H9 (cell line): ENCODE measurements around the gene TUG1. TPM values are rescaled to one million over a fixed set of nuclear protein-coding genes. Genes with fewer than 3 reads are reported as not detected.

Source experiments
- DNase-seq: peaks from one replicate; pipeline ENCODE4 v3.0.0-alpha.2; 2017
- H2AFZ ChIP-seq: one replicate; pipeline ENCODE4 v1.6.1; 2013; ENCODE audit warnings: mild to moderate bottlenecking, low read length, control low read depth, moderate library complexity
- H2AK5ac ChIP-seq: 2 replicates; pipeline ENCODE4 v1.6.1; 2013; ENCODE audit warnings: low read length, control low read depth, mixed read lengths; ENCODE audit not compliant: insufficient read length
- H2BK120ac ChIP-seq: one replicate; pipeline ENCODE4 v1.6.1; 2013; ENCODE audit warnings: low read depth, mild to moderate bottlenecking, low read length, control low read depth, inconsistent platforms; ENCODE audit not compliant: poor library complexity, severe bottlenecking
- H2BK12ac ChIP-seq: 2 replicates; pipeline ENCODE4 v1.6.1; 2013; ENCODE audit warnings: low read length, control low read depth, mixed read lengths, low read depth; ENCODE audit not compliant: insufficient read length
- H2BK15ac ChIP-seq: 2 replicates; pipeline ENCODE4 v1.6.1; 2013; ENCODE audit warnings: low read depth, low read length, control low read depth
- H2BK20ac ChIP-seq: one replicate; pipeline ENCODE4 v1.6.1; 2013; ENCODE audit warnings: low read depth, mild to moderate bottlenecking, low read length, control low read depth, inconsistent platforms; ENCODE audit not compliant: poor library complexity, severe bottlenecking
- H2BK5ac ChIP-seq: 2 replicates; pipeline ENCODE4 v1.6.1; 2013; ENCODE audit warnings: low read length, control low read depth, mixed read lengths; ENCODE audit not compliant: insufficient read length
- H3K14ac ChIP-seq: 2 replicates; pipeline ENCODE4 v1.6.1; 2013; ENCODE audit warnings: low read length, control low read depth; ENCODE audit not compliant: insufficient read depth
- H3K18ac ChIP-seq: 2 replicates; pipeline ENCODE4 v1.6.1; 2013; ENCODE audit warnings: low read depth, mild to moderate bottlenecking, mixed read lengths, low read length, control low read depth; ENCODE audit not compliant: insufficient read length
- H3K23ac ChIP-seq: 2 replicates; pipeline ENCODE4 v1.6.1; 2013; ENCODE audit warnings: low read length, control low read depth, mixed read lengths, low read depth; ENCODE audit not compliant: insufficient read length
- H3K23me2 ChIP-seq: 2 replicates; pipeline ENCODE4 v1.6.1; 2013; ENCODE audit warnings: low read depth, mild to moderate bottlenecking, mixed read lengths, low read length, control low read depth; ENCODE audit not compliant: insufficient read length, poor library complexity, severe bottlenecking
- H3K27ac ChIP-seq: 2 replicates; pipeline ENCODE4 v1.5.1; 2013; ENCODE audit warnings: low read length, control low read depth, mixed read lengths, low read depth; ENCODE audit not compliant: insufficient read length
- H3K27me3 ChIP-seq: 2 replicates; pipeline ENCODE4 v1.6.1; 2013; ENCODE audit warnings: low read length, control low read depth, inconsistent platforms; ENCODE audit not compliant: insufficient read depth
- H3K4ac ChIP-seq: 2 replicates; pipeline ENCODE4 v1.6.1; 2013; ENCODE audit warnings: low read depth, mild to moderate bottlenecking, control low read depth, inconsistent platforms, low read length, moderate library complexity
- H3K4me1 ChIP-seq: 2 replicates; pipeline ENCODE4 v1.6.1; 2013; ENCODE audit warnings: low read length, control low read depth, inconsistent platforms; ENCODE audit not compliant: insufficient read depth
- H3K4me2 ChIP-seq: 2 replicates; pipeline ENCODE4 v1.6.1; 2013; ENCODE audit warnings: low read length, control low read depth, mixed read lengths; ENCODE audit not compliant: insufficient read length, insufficient read depth
- H3K56ac ChIP-seq: 2 replicates; pipeline ENCODE4 v1.6.1; 2013; ENCODE audit warnings: low read depth, mild to moderate bottlenecking, mixed read lengths, low read length, control low read depth; ENCODE audit not compliant: insufficient read length
- H3K79me1 ChIP-seq: 2 replicates; pipeline ENCODE4 v1.6.1; 2013; ENCODE audit warnings: low read depth, mild to moderate bottlenecking, moderate library complexity, low read length, control low read depth, inconsistent platforms; ENCODE audit not compliant: insufficient read depth, poor library complexity, severe bottlenecking
- H3K79me2 ChIP-seq: 2 replicates; pipeline ENCODE4 v1.6.1; 2013; ENCODE audit warnings: low read length, control low read depth, inconsistent platforms; ENCODE audit not compliant: insufficient read depth
- H3K9ac ChIP-seq: 2 replicates; pipeline ENCODE4 v1.6.1; 2013; ENCODE audit warnings: low read length, control low read depth, mixed read lengths; ENCODE audit not compliant: insufficient read length; ENCODE audit errors: extremely low read depth
- H3K9me3 ChIP-seq: one replicate; pipeline ENCODE4 v1.6.1; 2013; ENCODE audit warnings: low read depth, low read length, inconsistent platforms; ENCODE audit not compliant: control insufficient read depth
- H3T11ph ChIP-seq: one replicate; pipeline ENCODE4 v1.6.1; 2013; ENCODE audit warnings: mild to moderate bottlenecking, low read length, control low read depth, inconsistent platforms
- H4K20me1 ChIP-seq: one replicate; pipeline ENCODE4 v1.6.1; 2013; ENCODE audit not compliant: control insufficient read depth, insufficient read length, insufficient read depth
- H4K5ac ChIP-seq: 2 replicates; pipeline ENCODE4 v1.6.1; 2013; ENCODE audit warnings: low read depth, mild to moderate bottlenecking, mixed read lengths, low read length, control low read depth; ENCODE audit not compliant: insufficient read length
- H4K8ac ChIP-seq: replicated peaks from 2 replicates; pipeline ENCODE4 v1.6.1; 2013; ENCODE audit warnings: low read length, control low read depth, mixed read lengths, low read depth; ENCODE audit not compliant: insufficient read length
- H4K91ac ChIP-seq: 2 replicates; pipeline ENCODE4 v1.6.1; 2013; ENCODE audit warnings: low read depth, mild to moderate bottlenecking, moderate library complexity, mixed read lengths, low read length, control low read depth; ENCODE audit not compliant: insufficient read length
- H3K27ac Mint-ChIP-seq, 3 experiments: 2 replicates in 2 of 3; 3 replicates in 1 of 3; pipeline ENCODE4 v1.8.0; 2020 to 2021; ENCODE audit warnings: mixed read lengths in 3 of 3, mild to moderate bottlenecking in 1 of 3, moderate library complexity in 1 of 3
- H3K27me3 Mint-ChIP-seq: 2 replicates; pipeline ENCODE4 v1.8.0; 2021; ENCODE audit warnings: low read depth, mild to moderate bottlenecking, moderate library complexity, mixed read lengths
- H3K36me3 Mint-ChIP-seq, 3 experiments: 2 replicates in 2 of 3; 3 replicates in 1 of 3; pipeline ENCODE4 v1.8.0; 2020 to 2021; ENCODE audit warnings: low read depth in 3 of 3, mixed read lengths in 3 of 3; ENCODE audit not compliant: insufficient read depth in 1 of 3
- H3K4me1 Mint-ChIP-seq, 2 experiments: 2 replicates each; pipeline ENCODE4 v1.8.0; 2020; ENCODE audit warnings: mixed read lengths in 2 of 2
- H3K4me3 Mint-ChIP-seq, 2 experiments: 2 replicates in 1 of 2; 3 replicates in 1 of 2; pipeline ENCODE4 v1.8.0; 2020 to 2021; ENCODE audit warnings: mild to moderate bottlenecking in 2 of 2, mixed read lengths in 2 of 2, moderate library complexity in 1 of 2
- H3K9me3 Mint-ChIP-seq, 2 experiments: 2 replicates in 1 of 2; 3 replicates in 1 of 2; pipeline ENCODE4 v1.8.0; 2020; ENCODE audit warnings: mild to moderate bottlenecking in 2 of 2, mixed read lengths in 2 of 2, moderate library complexity in 1 of 2
- WGBS: extraction: QIAGEN DNeasy Blood & Tissue Kit; methylation state at CpG from one replicate; pipeline ENCODE4 v1.1.7; 2013; ENCODE audit warnings: missing lambda C conversion rate, low lambda C conversion rate, mixed read lengths; ENCODE audit not compliant: insufficient read length; ENCODE audit errors: extremely low coverage; 5-methylcytosine and 5-hydroxymethylcytosine counted together
- total RNA-seq: library from RNA; stranded (reverse); gene quantifications from 2 replicates; pipeline ENCODE4 v1.2.1, GENCODE V29; 2021
- TF ChIP-seq, protein P1 (sequence below): fragments of 200-600 bp; sonication (generic); conservative IDR thresholded peaks from 3 replicates; pipeline ENCODE4 v1.8.0; 2021; ENCODE audit warnings: antibody characterized with exemption, mild to moderate bottlenecking

Gene TUG1
- total RNA-seq, 1 experiment from 2014 or later, result 99.6 TPM

DNA sequence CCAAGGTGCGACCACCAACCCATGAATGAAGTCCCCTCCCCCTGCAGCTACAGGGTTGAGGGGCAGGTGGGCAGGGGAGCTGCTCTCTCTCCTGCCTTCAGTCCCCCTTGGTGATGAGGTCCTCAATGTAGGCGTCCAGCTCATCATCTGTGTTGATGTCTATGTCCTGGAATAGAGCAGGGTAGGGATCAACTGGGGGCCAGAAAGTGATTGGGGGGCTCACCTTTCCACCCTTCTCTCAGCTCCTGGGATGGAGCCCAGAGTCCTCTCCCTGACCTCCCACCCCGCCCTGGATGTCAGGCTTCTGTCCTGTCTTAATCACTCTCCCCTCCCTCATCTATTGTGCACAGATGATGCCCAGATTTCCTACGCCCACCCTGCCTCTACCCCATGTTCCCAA lies 42.4 kb upstream of the TUG1 start:
- H3K23me2 ChIP-seq, result no peaks in the 10 kb centered on the region
- no peak overlapping the region for H3K23ac ChIP-seq
- Mint-ChIP-seq H3K27me3 (no peaks in the 10 kb centered on the region; the same call in 1 of the 2 replicates), H3K9me3 (no peaks in the 10 kb centered on the region), H3K36me3 (peaks cover 52 to 66% (median 66%) of the 10 kb centered on the region in 3 experiments), H3K4me1 (no peaks in the 10 kb centered on the region), H3K4me3 (no peak overlapping the region), H3K27ac (peak overlapping the region in 1 of 3 experiments; percentile 45; a peak in 1 of 7 replicates)
- H3K27ac ChIP-seq, result no peak overlapping the region
- no peak overlapping the region for H2BK15ac ChIP-seq
- no peaks in the 10 kb centered on the region for H3K27me3 ChIP-seq
- no peak overlapping the region for H2BK120ac ChIP-seq
- no peak overlapping the region for H2BK5ac ChIP-seq
- H2AFZ ChIP-seq, result no peak overlapping the region
- H3K4ac ChIP-seq, result no peak overlapping the region
- no peaks in the 10 kb centered on the region for H3K4me1 ChIP-seq
- peak; percentile 12 for DNase-seq
- H3K4me2 ChIP-seq, result no peak overlapping the region
- H3K9me3 ChIP-seq, result no peaks in the 10 kb centered on the region
- H4K5ac ChIP-seq, result no peak overlapping the region
- no peaks in the 10 kb centered on the region for H3K79me2 ChIP-seq
- TF ChIP-seq, protein P1, sequence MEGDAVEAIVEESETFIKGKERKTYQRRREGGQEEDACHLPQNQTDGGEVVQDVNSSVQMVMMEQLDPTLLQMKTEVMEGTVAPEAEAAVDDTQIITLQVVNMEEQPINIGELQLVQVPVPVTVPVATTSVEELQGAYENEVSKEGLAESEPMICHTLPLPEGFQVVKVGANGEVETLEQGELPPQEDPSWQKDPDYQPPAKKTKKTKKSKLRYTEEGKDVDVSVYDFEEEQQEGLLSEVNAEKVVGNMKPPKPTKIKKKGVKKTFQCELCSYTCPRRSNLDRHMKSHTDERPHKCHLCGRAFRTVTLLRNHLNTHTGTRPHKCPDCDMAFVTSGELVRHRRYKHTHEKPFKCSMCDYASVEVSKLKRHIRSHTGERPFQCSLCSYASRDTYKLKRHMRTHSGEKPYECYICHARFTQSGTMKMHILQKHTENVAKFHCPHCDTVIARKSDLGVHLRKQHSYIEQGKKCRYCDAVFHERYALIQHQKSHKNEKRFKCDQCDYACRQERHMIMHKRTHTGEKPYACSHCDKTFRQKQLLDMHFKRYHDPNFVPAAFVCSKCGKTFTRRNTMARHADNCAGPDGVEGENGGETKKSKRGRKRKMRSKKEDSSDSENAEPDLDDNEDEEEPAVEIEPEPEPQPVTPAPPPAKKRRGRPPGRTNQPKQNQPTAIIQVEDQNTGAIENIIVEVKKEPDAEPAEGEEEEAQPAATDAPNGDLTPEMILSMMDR, result no peak
- no CpG with 5 or more reads among the region's 4 CpGs for WGBS
- H3K56ac ChIP-seq, result no peak overlapping the region
- H3T11ph ChIP-seq, result no peak overlapping the region
- H4K20me1 ChIP-seq, result no peaks in the 10 kb centered on the region
- no peak overlapping the region for H2BK12ac ChIP-seq
- no peak overlapping the region for H3K14ac ChIP-seq
- H2AK5ac ChIP-seq, result no peak overlapping the region
- H3K9ac ChIP-seq, result no peak overlapping the region
- no peak overlapping the region for H4K91ac ChIP-seq
- no peaks in the 10 kb centered on the region for H3K79me1 ChIP-seq
- H3K18ac ChIP-seq, result no peak overlapping the region
- H2BK20ac ChIP-seq, result no peak overlapping the region
- H4K8ac ChIP-seq, result no peak overlapping the region
